OCI-LY7 (cell line): ENCODE measurements around the gene EGFL7. TPM values are rescaled to one million over a fixed set of nuclear protein-coding genes. Genes with fewer than 3 reads are reported as not detected.

Source experiments
- BruUV-seq: library from RNA; stranded (reverse); fragments of 400-500 nt; replicated peaks from 2 replicates; lab custom pipeline; 2021; lab: Mats Ljungman, UMichigan
- CTCF ChIA-PET: fragments of 300-600 bp; sonication (Branson Sonifier 250); formaldehyde crosslinking; loops from one replicate; lab custom pipeline; 2022; ENCODE audit warnings: antibody characterized with exemption; ENCODE audit not compliant: unreplicated experiment; lab: Charles Lee
- POLR2A ChIA-PET: fragments of 300-600 bp; sonication (Branson Sonifier 250); formaldehyde crosslinking; loops from one replicate; lab custom pipeline; 2022; ENCODE audit warnings: antibody characterized with exemption; lab: Charles Lee
- DNase-seq: peaks from one replicate; pipeline ENCODE4 v3.0.0-alpha.2; 2015; ENCODE audit warnings: low spot score
- H2AFZ ChIP-seq: fragments of 200-600 bp; sonication (generic), shearing (Covaris generic); 2 replicates; pipeline ENCODE4 v1.6.1; 2014; ENCODE audit warnings: mild to moderate bottlenecking, antibody characterized with exemption, low read length, moderate library complexity
- H3K27ac ChIP-seq: fragments of 200-600 bp; sonication (generic); 2 replicates; pipeline ENCODE4 v1.5.1; 2014; ENCODE audit warnings: mixed run types, low read depth, mild to moderate bottlenecking, moderate library complexity, low read length, inconsistent platforms; ENCODE audit not compliant: poor library complexity, severe bottlenecking
- H3K36me3 ChIP-seq: fragments of 200-600 bp; sonication (generic); 2 replicates; pipeline ENCODE4 v1.6.1; 2014; ENCODE audit warnings: mild to moderate bottlenecking, antibody characterized with exemption, low read length, moderate library complexity, mixed read lengths; ENCODE audit not compliant: insufficient read depth
- H3K4me1 ChIP-seq: fragments of 200-600 bp; sonication (generic); 2 replicates; pipeline ENCODE4 v1.5.1; 2014; ENCODE audit warnings: mild to moderate bottlenecking, low read length; ENCODE audit not compliant: insufficient read depth, poor library complexity, severe bottlenecking
- H3K4me2 ChIP-seq: fragments of 200-600 bp; sonication (generic); 2 replicates; pipeline ENCODE4 v1.6.1; 2014; ENCODE audit warnings: mild to moderate bottlenecking, low read length
- H3K4me3 ChIP-seq: fragments of 200-600 bp; sonication (generic); 2 replicates; pipeline ENCODE4 v1.5.1; 2014; ENCODE audit warnings: mild to moderate bottlenecking, low read depth, low read length; ENCODE audit not compliant: poor library complexity, severe bottlenecking
- H3K79me2 ChIP-seq: fragments of 200-600 bp; sonication (generic); 2 replicates; pipeline ENCODE4 v1.6.1; 2016; ENCODE audit warnings: low read depth, mild to moderate bottlenecking, low read length, moderate library complexity, mixed read lengths; ENCODE audit not compliant: insufficient read depth
- H3K9me2 ChIP-seq: fragments of 200-600 bp; sonication (generic); 2 replicates; pipeline ENCODE4 v1.6.1; 2016; ENCODE audit warnings: mild to moderate bottlenecking, low read length, mixed read lengths; ENCODE audit not compliant: insufficient read depth
- H3K9me3 ChIP-seq: fragments of 200-600 bp; sonication (generic); 2 replicates; pipeline ENCODE4 v1.6.1; 2014; ENCODE audit warnings: mild to moderate bottlenecking, mixed run types, low read length, mixed read lengths
- H4K20me1 ChIP-seq: fragments of 200-600 bp; sonication (generic); 2 replicates; pipeline ENCODE4 v1.6.1; 2014; ENCODE audit warnings: mild to moderate bottlenecking, antibody characterized with exemption, low read length, moderate library complexity, mixed read lengths; ENCODE audit not compliant: insufficient read depth
- CTCF ChIP-seq: fragments of 200-600 bp; sonication (generic); conservative IDR thresholded peaks from 2 replicates; pipeline ENCODE4 v1.5.1; 2014; ENCODE audit warnings: mild to moderate bottlenecking, antibody characterized with exemption, low read length, moderate library complexity, mixed read lengths
- EZH2phosphoT487 ChIP-seq: fragments of 200-600 bp; sonication (generic); IDR thresholded peaks from 2 replicates; pipeline ENCODE4 v1.6.1; 2018; ENCODE audit warnings: low read depth, borderline replicate concordance, mild to moderate bottlenecking, mixed run types, antibody characterized with exemption, low read length, moderate library complexity, mixed read lengths
- intact Hi-C: fragments of 100-400 bp; cut with micrococcal nuclease; formaldehyde crosslinking; loops from one replicate; pipeline ENCODE4 v1.10.0; 2022; ENCODE audit not compliant: unreplicated experiment
- total RNA-seq, 2 experiments: library from RNA; depleted of rRNA in 1 of 2; stranded (reverse); fragments of >200 nt in 1 of 2; shearing (Covaris generic) in 1 of 2; gene quantifications; 2 replicates each; pipeline ENCODE4 v1.2.3, GENCODE V29; 2014 to 2022

The EGFL7 gene
- total RNA-seq, 2 experiments from 2014 or later: not detected

- Histone ChIP-seq H2AFZ (no peak overlapping the region), H3K4me3 (no peak overlapping the region), H3K9me2 (no peaks in the 10 kb centered on the region), H3K27ac (no peak overlapping the region), H3K36me3 (peaks cover 9% of the 10 kb centered on the region; the same call in 1 of the 2 replicates), H3K9me3 (no peaks in the 10 kb centered on the region), H4K20me1 (no peaks in the 10 kb centered on the region), H3K4me1 (peaks cover 13% of the 10 kb centered on the region), H3K4me2 (no peak overlapping the region), H3K79me2 (no peaks in the 10 kb centered on the region)
- no peak for DNase-seq
- ChIA-PET POLR2A (no interaction called here), CTCF (no interaction called here)
- no TSS peak for BruUV-seq
- no peak for TF ChIP-seq CTCF
- TF ChIP-seq EZH2phosphoT487: no peak
- intact Hi-C loops: no loop called here
These were observed 54.7 kb downstream of the EGFL7 start for GRCh38 chr9:136717399-136717798.

- Histone ChIP-seq H3K4me3 (no peak overlapping the region), H2AFZ (no peak overlapping the region), H3K27ac (no peak overlapping the region), H4K20me1 (peaks cover under 1% of the 10 kb centered on the region; the same call in 1 of the 2 replicates), H3K9me3 (no peaks in the 10 kb centered on the region), H3K36me3 (peaks cover 21% of the 10 kb centered on the region), H3K79me2 (no peaks in the 10 kb centered on the region), H3K4me2 (no peak overlapping the region), H3K9me2 (no peaks in the 10 kb centered on the region), H3K4me1 (peaks cover 11% of the 10 kb centered on the region)
- intact Hi-C loops: no loop called here
- no TSS peak for BruUV-seq
- ChIA-PET POLR2A (interaction anchor here (0.6 to 0.8 kb wide), 2 partner anchors 11 to 404 kb away, joined by 4 to 11 read pairs; no protein-coding TSS in a partner anchor), CTCF (no interaction called here)
- no peak for DNase-seq
- TF ChIP-seq EZH2phosphoT487 (no peak), CTCF (no peak)
These were observed 55.9 kb downstream of the EGFL7 start for GRCh38 chr9:136718345-136719194.
